ENCODE data around the gene STK26.
"Not testable (repeated sequence)": the region's sequence is repeated elsewhere in the genome, so short reads cannot be mapped to it uniquely, and the experiment has no call there.

STK26 gene

GRCh38 chrX:132022967-132023895 is at the start of gene STK26:
TSS of gene STK26 (plus strand) at chrX:132023302. CDS start at chrX:132023618, 316 bp downstream.
- DNase-seq: peak; percentile 78

- DNase-seq: no peak
Measured at GRCh38 chrX:131975851-131976250, 47.3 kb upstream of the STK26 start.

- DNase-seq: no peak
Measured at GRCh38 chrX:131977619-131978018, 45.5 kb upstream of the STK26 start.

- DNase-seq: no peak
Measured at GRCh38 chrX:131979116-131979515, 44.0 kb upstream of the STK26 start.

GRCh38 chrX:131985526-131986049 is 37.5 kb upstream of the STK26 start:
- DNase-seq: peak; percentile 1

GRCh38 chrX:131987252-131987651 is 35.9 kb upstream of the STK26 start:
- DNase-seq: peak; percentile 47

GRCh38 chrX:131988236-131988635 is 34.9 kb upstream of the STK26 start:
- no peak for DNase-seq

- no peak for DNase-seq
Measured at GRCh38 chrX:132001127-132001526, 22.0 kb upstream of the STK26 start.

GRCh38 chrX:132004728-132005127 is 18.4 kb upstream of the STK26 start:
- no peak for DNase-seq

GRCh38 chrX:132009350-132009749 is 13.8 kb upstream of the STK26 start:
- no peak for DNase-seq

GRCh38 chrX:132010213-132010612 is 12.9 kb upstream of the STK26 start:
- DNase-seq: not testable (repeated sequence)

GRCh38 chrX:132015875-132016274 is 7.2 kb upstream of the STK26 start:
- DNase-seq: no peak

- DNase-seq: no peak
Measured at GRCh38 chrX:132016628-132017430, 6.3 kb upstream of the STK26 start.

GRCh38 chrX:132017431-132018185 is 5.5 kb upstream of the STK26 start:
- no peak for DNase-seq

- no peak for DNase-seq
Measured at GRCh38 chrX:132022198-132022966, 720 bp upstream of the STK26 start.

GRCh38 chrX:132023896-132024386 is 839 bp downstream of the STK26 start:
- peak; percentile 47 for DNase-seq

GRCh38 chrX:132025041-132025440 is 1.9 kb downstream of the STK26 start:
- no peak for DNase-seq

- no peak for DNase-seq
Measured at GRCh38 chrX:132030264-132030663, 7.2 kb downstream of the STK26 start.

- DNase-seq: no peak
Measured at GRCh38 chrX:132031867-132032266, 8.8 kb downstream of the STK26 start.

GRCh38 chrX:132033166-132033565 is 10.1 kb downstream of the STK26 start:
- DNase-seq: no peak

- DNase-seq: no peak
Measured at GRCh38 chrX:132034648-132035047, 11.5 kb downstream of the STK26 start.

GRCh38 chrX:132037479-132037993 is 14.4 kb downstream of the STK26 start:
- DNase-seq: no peak

All from CD4-positive, alpha-beta T cell treated with Interferon gamma for 1 hour (primary cell).